ENCODE results near the gene CARD10. TPM values are rescaled to one million over a fixed set of nuclear protein-coding genes. Genes with fewer than 3 reads are reported as not detected.

CARD10 gene
- total RNA-seq, 1 experiment from 2014 or later, result 0.26 TPM

DNA sequence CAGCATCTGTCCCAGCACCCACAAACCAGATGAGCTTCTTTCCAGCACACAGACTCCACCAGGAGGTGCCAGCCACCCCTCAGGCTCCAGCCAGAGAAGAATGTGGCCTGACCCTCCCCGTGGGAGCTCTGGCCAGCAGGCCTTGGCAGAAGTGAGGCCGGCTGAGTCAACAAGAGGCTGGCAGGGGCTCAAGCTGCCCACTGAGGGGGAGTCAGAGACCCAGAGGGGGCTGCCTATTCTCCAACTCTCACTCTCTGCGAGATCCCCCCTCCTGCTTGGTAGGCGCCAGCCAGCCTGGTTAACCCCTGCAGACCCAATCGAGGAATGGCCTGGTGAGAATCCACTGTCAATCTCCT lies 30.5 kb upstream of the CARD10 start:
- H3K9me3 ChIP-seq (ENCODE audit: low read depth, low read length, poor library complexity, severe bottlenecking), result no peaks in the 10 kb centered on the region
- H3K27ac ChIP-seq (ENCODE audit: low read depth, low read length, poor library complexity, severe bottlenecking), result no peak overlapping the region
- no peaks in the 10 kb centered on the region for H3K36me3 ChIP-seq (ENCODE audit: insufficient read depth, low read length, poor library complexity, severe bottlenecking)
- H3K4me3 ChIP-seq (ENCODE audit: low read depth, low read length, poor library complexity, severe bottlenecking), result no peak overlapping the region
- CTCF ChIA-PET, result interaction anchor here (0.6 kb wide), 1 partner anchor 918 kb away, joined by 4 read pairs; the partner anchor contains the start of gene KDELR3
- DNase-seq (ENCODE audit: low spot score), result no peak
- no TSS peak for BruUV-seq (replicated peaks)
- intact Hi-C loops (cut with micrococcal nuclease; ENCODE audit: unreplicated experiment), result no loop called here
- TF ChIP-seq, protein P1, sequence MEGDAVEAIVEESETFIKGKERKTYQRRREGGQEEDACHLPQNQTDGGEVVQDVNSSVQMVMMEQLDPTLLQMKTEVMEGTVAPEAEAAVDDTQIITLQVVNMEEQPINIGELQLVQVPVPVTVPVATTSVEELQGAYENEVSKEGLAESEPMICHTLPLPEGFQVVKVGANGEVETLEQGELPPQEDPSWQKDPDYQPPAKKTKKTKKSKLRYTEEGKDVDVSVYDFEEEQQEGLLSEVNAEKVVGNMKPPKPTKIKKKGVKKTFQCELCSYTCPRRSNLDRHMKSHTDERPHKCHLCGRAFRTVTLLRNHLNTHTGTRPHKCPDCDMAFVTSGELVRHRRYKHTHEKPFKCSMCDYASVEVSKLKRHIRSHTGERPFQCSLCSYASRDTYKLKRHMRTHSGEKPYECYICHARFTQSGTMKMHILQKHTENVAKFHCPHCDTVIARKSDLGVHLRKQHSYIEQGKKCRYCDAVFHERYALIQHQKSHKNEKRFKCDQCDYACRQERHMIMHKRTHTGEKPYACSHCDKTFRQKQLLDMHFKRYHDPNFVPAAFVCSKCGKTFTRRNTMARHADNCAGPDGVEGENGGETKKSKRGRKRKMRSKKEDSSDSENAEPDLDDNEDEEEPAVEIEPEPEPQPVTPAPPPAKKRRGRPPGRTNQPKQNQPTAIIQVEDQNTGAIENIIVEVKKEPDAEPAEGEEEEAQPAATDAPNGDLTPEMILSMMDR (conservative IDR thresholded peaks at IDR 0.05; ENCODE audit: low read depth, low read length), result no peak
- no peak for TF ChIP-seq EZH2 (IDR thresholded peaks at IDR 0.05; ENCODE audit: borderline replicate concordance, low read depth, low read length, poor library complexity, severe bottlenecking)
- H3K27me3 ChIP-seq (replicated peaks; ENCODE audit: insufficient read depth, low read depth, low read length, poor library complexity), result no peaks in the 10 kb centered on the region
- peaks cover 6% of the 10 kb centered on the region for H3K4me1 ChIP-seq (ENCODE audit: insufficient read depth, low read length, poor library complexity, severe bottlenecking)
- POLR2A ChIA-PET (ENCODE audit: low non-redundant PET), result no interaction called here

DNA sequence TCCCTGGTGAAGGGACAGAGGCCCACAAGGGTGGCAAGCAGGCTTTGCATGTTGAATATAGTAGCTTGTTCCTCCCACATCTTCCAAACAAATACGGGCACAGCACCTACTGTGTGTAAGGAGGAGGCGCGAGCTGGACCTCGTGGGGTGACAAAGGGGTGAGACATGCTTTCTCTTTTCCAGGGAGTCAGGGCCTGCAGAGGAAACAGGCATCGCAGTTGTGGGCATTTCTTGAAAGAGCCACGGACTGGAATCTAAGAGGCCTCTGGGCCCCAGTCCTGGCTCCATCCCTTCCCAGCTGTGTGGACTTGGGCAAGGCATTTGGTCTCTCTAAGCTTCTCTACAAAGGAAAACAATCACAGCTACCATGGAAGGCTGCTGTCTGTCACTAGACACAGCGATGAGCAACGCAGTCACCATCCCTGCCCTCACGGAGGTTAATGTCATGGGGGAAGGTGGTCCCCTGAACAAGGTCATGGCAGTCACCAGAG lies 28.1 kb upstream of the CARD10 start:
- intact Hi-C loops (cut with micrococcal nuclease; ENCODE audit: unreplicated experiment), result no loop called here
- Histone ChIP-seq H3K27me3 (replicated peaks; ENCODE audit: insufficient read depth, low read depth, low read length, poor library complexity) (no peaks in the 10 kb centered on the region), H3K4me3 (ENCODE audit: low read depth, low read length, poor library complexity, severe bottlenecking) (no peak overlapping the region), H3K4me1 (ENCODE audit: insufficient read depth, low read length, poor library complexity, severe bottlenecking) (peaks cover 9% of the 10 kb centered on the region), H3K36me3 (ENCODE audit: insufficient read depth, low read length, poor library complexity, severe bottlenecking) (no peaks in the 10 kb centered on the region), H3K9me3 (ENCODE audit: low read depth, low read length, poor library complexity, severe bottlenecking) (no peaks in the 10 kb centered on the region), H3K27ac (ENCODE audit: low read depth, low read length, poor library complexity, severe bottlenecking) (no peak overlapping the region)
- CTCF ChIA-PET, result no interaction called here
- DNase-seq (ENCODE audit: low spot score), result no peak
- TF ChIP-seq, protein P1 (conservative IDR thresholded peaks at IDR 0.05; ENCODE audit: low read depth, low read length), result no peak
- TF ChIP-seq EZH2 (IDR thresholded peaks at IDR 0.05; ENCODE audit: borderline replicate concordance, low read depth, low read length, poor library complexity, severe bottlenecking), result no peak
- BruUV-seq (replicated peaks), result no TSS peak
- POLR2A ChIA-PET (ENCODE audit: low non-redundant PET), result no interaction called here

DNA sequence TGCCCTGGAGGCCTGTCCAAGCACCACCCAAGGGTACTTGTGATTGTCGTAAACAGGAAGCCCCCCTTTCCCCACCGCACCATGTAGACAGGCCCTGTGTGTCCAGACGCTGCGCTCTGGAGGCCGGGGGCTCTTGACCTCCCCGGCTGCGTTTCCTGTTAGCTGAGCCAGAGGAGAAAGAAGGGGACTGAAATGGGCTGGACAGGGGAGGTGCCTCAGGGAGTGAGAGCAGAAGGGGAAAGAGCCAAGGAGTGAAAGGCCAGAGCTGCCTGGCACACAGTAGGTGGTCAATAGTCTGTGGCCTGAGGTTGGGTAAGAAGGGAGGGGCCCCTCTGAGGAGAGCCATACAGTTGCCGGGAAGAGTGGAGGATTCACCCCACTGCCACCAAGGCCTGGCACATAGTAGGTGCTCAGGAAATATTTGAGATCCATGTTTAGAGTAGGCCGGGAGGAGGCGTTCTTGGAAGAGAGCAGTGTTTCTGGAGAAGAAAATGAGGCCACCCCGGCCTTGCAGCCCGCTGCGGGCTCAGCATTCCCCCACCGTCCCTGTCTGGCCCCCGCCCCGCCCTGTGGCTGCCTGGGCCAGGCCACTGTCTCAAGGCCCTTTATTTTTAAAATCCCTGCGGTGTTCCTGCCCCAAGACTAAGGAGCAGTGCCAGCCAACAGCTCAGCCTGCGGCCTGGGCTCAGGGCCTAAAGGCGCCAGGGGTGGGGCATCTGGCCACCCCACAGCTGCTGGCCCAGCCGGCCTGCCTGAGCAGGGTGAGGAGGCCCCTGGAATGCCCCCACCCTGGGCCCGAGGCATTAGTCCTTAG lies 27.4 kb upstream of the CARD10 start:
- Histone ChIP-seq H3K27me3 (replicated peaks; ENCODE audit: insufficient read depth, low read depth, low read length, poor library complexity) (no peaks in the 10 kb centered on the region), H3K4me3 (ENCODE audit: low read depth, low read length, poor library complexity, severe bottlenecking) (no peak overlapping the region), H3K36me3 (ENCODE audit: insufficient read depth, low read length, poor library complexity, severe bottlenecking) (no peaks in the 10 kb centered on the region), H3K9me3 (ENCODE audit: low read depth, low read length, poor library complexity, severe bottlenecking) (no peaks in the 10 kb centered on the region), H3K4me1 (ENCODE audit: insufficient read depth, low read length, poor library complexity, severe bottlenecking) (peaks cover 13% of the 10 kb centered on the region), H3K27ac (ENCODE audit: low read depth, low read length, poor library complexity, severe bottlenecking) (no peak overlapping the region)
- CTCF ChIA-PET, result no interaction called here
- no peak for DNase-seq (ENCODE audit: low spot score)
- intact Hi-C loops (cut with micrococcal nuclease; ENCODE audit: unreplicated experiment), result no loop called here
- TF ChIP-seq, protein P1 (conservative IDR thresholded peaks at IDR 0.05; ENCODE audit: low read depth, low read length), result no peak
- TF ChIP-seq EZH2 (IDR thresholded peaks at IDR 0.05; ENCODE audit: borderline replicate concordance, low read depth, low read length, poor library complexity, severe bottlenecking), result no peak
- BruUV-seq (replicated peaks), result no TSS peak
- POLR2A ChIA-PET (ENCODE audit: low non-redundant PET), result no interaction called here

All from A673 (cell line).